ENCODE data around the gene COX4I2.

The COX4I2 gene

DNA sequence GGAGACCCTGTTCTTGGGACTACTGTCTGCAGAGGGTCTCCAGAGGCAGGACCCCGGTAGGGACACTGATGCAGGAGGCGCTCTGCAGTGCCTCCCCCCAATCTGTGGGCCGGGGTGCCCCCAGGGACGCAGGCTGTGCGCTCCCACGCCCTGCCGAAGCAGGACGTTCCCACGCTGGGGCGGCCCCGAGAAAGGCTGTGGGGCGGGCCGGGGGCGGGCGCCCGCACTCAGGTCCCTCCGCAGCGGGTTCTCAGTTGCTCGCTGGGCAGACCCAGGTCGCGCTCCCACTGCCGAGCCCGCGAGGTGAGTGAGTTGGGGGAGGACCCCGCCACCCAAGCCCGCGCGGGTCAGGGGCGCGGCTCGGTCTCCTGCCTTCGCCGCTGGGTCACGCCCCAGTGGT, at the start of gene COX4I2:
TSS of gene COX4I2 (plus strand) at position 253 of the 400 bp plus-strand sequence. CDS start 1,106 bp downstream, outside the sequence.
- no peaks in the 10 kb centered on the region for H3K36me3 ChIP-seq
- no peak for TF ChIP-seq CTCF (IDR thresholded peaks at IDR 0.05; ENCODE audit: low read depth, low read length)
- no peaks in the 10 kb centered on the region for H3K9me3 ChIP-seq (ENCODE audit: severe bottlenecking)
- H3K27me3 ChIP-seq (ENCODE audit: insufficient read depth, low read depth, severe bottlenecking): no peaks in the 10 kb centered on the region
- H3K4me3 ChIP-seq (ENCODE audit: low read depth, low read length): no peak within 1 kb of the TSS
- no peak for DNase-seq
- peak within 1 kb of the TSS; percentile 58 for H3K27ac ChIP-seq

DNA sequence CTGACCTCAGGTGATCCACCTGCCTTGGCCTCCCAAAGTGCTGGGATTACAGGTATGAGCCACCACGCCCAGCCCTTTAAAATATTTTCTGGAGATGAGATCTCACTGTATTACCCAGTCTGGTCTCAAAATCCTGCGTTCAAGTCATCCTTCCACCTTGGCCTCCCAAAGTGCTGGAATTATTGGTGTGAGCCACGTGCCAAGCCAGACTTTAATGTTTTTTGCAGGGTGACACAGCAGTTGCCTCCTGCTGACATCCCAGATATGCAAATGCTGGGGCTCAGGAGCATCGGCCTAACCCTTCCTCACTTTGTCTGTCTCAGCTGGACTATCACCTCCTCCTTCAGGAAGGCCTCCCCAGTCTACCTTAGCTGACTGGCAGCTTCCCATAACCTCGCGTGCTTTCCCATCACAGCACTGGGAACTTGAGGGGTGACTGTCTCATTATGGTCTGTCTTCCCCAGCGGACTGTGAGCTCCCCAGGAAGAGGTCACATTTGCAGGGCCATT, 46.9 kb upstream of the COX4I2 start:
- DNase-seq: no peak

GRCh38 chr20:31593221-31594001, 44.3 kb upstream of the COX4I2 start:
- H3K4me3 ChIP-seq (ENCODE audit: low read depth, low read length): no peak overlapping the region
- no peak overlapping the region for H3K27ac ChIP-seq
- DNase-seq: no peak
- H3K9me3 ChIP-seq (ENCODE audit: severe bottlenecking): no peaks in the 10 kb centered on the region
- no peak for TF ChIP-seq CTCF (IDR thresholded peaks at IDR 0.05; ENCODE audit: low read depth, low read length)
- no peaks in the 10 kb centered on the region for H3K27me3 ChIP-seq (ENCODE audit: insufficient read depth, low read depth, severe bottlenecking)
- no peaks in the 10 kb centered on the region for H3K36me3 ChIP-seq

More for the DNA sequence above, 46.9 kb upstream of the COX4I2 start:
- Histone ChIP-seq H3K27ac (no peak overlapping the region), H3K4me3 (ENCODE audit: low read depth, low read length) (no peak overlapping the region), H3K27me3 (ENCODE audit: insufficient read depth, low read depth, severe bottlenecking) (no peaks in the 10 kb centered on the region), H3K9me3 (ENCODE audit: severe bottlenecking) (no peaks in the 10 kb centered on the region), H3K36me3 (no peaks in the 10 kb centered on the region)
- no peak for TF ChIP-seq CTCF (IDR thresholded peaks at IDR 0.05; ENCODE audit: low read depth, low read length)

GRCh38 chr20:31594002-31594557, 43.6 kb upstream of the COX4I2 start:
- H3K36me3 ChIP-seq: no peaks in the 10 kb centered on the region
- H3K27me3 ChIP-seq (ENCODE audit: insufficient read depth, low read depth, severe bottlenecking): no peaks in the 10 kb centered on the region
- no peaks in the 10 kb centered on the region for H3K9me3 ChIP-seq (ENCODE audit: severe bottlenecking)
- H3K27ac ChIP-seq: no peak overlapping the region
- DNase-seq: no peak
- no peak for TF ChIP-seq CTCF (IDR thresholded peaks at IDR 0.05; ENCODE audit: low read depth, low read length)
- no peak overlapping the region for H3K4me3 ChIP-seq (ENCODE audit: low read depth, low read length)

DNA sequence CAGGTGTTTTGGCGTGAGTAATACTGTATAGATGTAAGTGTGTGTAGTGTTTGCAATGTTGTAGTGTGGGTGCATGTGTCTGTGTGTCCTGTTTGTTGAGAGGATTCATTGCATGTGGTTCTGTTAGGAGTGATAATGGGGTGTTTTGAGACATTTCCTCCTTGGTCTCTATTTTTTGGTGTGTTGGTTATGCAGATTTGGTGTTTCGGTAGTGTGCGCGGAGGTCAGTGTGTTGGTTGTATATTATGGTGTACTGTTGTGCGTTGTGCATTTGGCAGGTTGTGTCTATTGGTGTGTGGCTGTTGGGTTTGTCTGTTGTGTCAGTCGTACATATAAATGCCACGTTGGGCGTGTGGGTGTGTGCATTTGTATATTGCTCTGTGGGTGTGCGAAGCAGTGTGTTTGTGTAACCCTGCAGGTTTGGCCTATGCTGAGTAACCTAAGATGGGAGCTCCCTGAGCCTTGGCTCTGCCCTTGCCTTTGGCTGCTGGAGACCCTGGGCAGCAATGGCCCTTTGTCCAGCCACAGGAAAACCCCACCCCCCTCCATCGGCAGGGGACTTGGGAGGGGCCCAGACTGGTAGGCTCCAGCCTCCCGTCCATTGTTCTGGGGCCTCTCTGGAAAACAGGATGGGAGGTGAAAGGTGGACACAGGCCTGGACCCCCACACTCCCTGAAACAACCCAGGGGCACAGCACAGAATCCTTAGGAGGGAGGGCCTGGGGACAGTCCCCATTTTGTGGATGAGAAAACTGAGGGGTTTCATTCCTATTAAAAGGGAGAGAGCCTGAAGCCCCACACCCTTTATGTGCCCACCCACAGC, 42.9 kb upstream of the COX4I2 start:
- no peaks in the 10 kb centered on the region for H3K27me3 ChIP-seq (ENCODE audit: insufficient read depth, low read depth, severe bottlenecking)
- no peaks in the 10 kb centered on the region for H3K36me3 ChIP-seq
- H3K9me3 ChIP-seq (ENCODE audit: severe bottlenecking): no peaks in the 10 kb centered on the region
- no peak overlapping the region for H3K4me3 ChIP-seq (ENCODE audit: low read depth, low read length)
- DNase-seq: no peak
- no peak overlapping the region for H3K27ac ChIP-seq
- no peak for TF ChIP-seq CTCF (IDR thresholded peaks at IDR 0.05; ENCODE audit: low read depth, low read length)
